Ishikawa (cell line): ENCODE data around the gene MCOLN3.

Experiments
- CEBPB ChIP-seq: IDR thresholded peaks from 2 replicates; pipeline ENCODE4 v1.6.1; 2012
- CREB1 ChIP-seq: IDR thresholded peaks from 2 replicates; pipeline ENCODE4 v1.6.1; 2012; ENCODE audit warnings: low read depth
- EGR1 ChIP-seq: IDR thresholded peaks from 2 replicates; pipeline ENCODE4 v1.6.1; 2012
- EP300 ChIP-seq: IDR thresholded peaks from 2 replicates; pipeline ENCODE4 v1.6.1; 2012; ENCODE audit warnings: borderline replicate concordance
- FOXM1 ChIP-seq: IDR thresholded peaks from 2 replicates; pipeline ENCODE4 v1.6.1; 2012; ENCODE audit warnings: low read depth, borderline replicate concordance
- NFIC ChIP-seq: IDR thresholded peaks from 2 replicates; pipeline ENCODE4 v1.6.1; 2012
- RAD21 ChIP-seq: IDR thresholded peaks from 2 replicates; pipeline ENCODE4 v1.6.1; 2012; ENCODE audit warnings: low read depth
- TAF1 ChIP-seq: IDR thresholded peaks from 2 replicates; pipeline ENCODE4 v1.6.1; 2012; ENCODE audit warnings: low read depth, mild to moderate bottlenecking
- TCF12 ChIP-seq: IDR thresholded peaks from 2 replicates; pipeline ENCODE4 v1.6.1; 2012; ENCODE audit warnings: low read depth
- TEAD4 ChIP-seq: IDR thresholded peaks from 2 replicates; pipeline ENCODE4 v1.6.1; 2012
- YY1 ChIP-seq: IDR thresholded peaks from 2 replicates; pipeline ENCODE4 v1.6.1; 2012; ENCODE audit warnings: low read depth
- ZBTB7A ChIP-seq: IDR thresholded peaks from 2 replicates; pipeline ENCODE4 v1.6.1; 2012; ENCODE audit warnings: low read depth
- TF ChIP-seq, protein P1 (sequence below): IDR thresholded peaks from 2 replicates; pipeline ENCODE4 v1.6.1; 2012
- TF ChIP-seq, protein P2 (sequence below): IDR thresholded peaks from 2 replicates; pipeline ENCODE4 v1.6.1; 2012
- TF ChIP-seq, protein P3 (sequence below): IDR thresholded peaks from 2 replicates; pipeline ENCODE4 v1.6.1; 2012; ENCODE audit warnings: low read depth, mild to moderate bottlenecking

MCOLN3 gene

DNA sequence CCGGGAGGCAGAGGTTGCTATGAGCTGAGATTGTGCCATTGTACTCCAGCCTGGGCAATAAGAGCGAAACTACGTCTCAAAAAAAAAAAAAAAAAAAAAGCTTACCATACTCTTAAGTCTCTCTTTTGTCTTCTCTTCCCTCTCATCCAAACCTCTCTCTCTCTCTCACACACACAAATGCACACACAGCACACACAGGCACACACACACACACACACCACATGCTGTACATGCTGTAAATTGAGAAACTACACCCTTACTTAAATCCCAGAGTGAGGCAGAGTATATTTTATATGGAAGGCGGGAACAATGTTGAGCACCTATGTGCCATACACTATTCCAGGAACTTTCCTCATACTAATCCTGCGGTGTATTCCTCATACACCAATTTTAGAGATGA lies 6.5 kb downstream of the MCOLN3 start:
- TF ChIP-seq RAD21 (no peak), CEBPB (no peak), TCF12 (no peak), TEAD4 (no peak), EGR1 (no peak), EP300 (no peak), FOXM1 (no peak), YY1 (no peak), ZBTB7A (no peak), NFIC (no peak), TAF1 (no peak), CREB1 (no peak)
- TF ChIP-seq, protein P1, sequence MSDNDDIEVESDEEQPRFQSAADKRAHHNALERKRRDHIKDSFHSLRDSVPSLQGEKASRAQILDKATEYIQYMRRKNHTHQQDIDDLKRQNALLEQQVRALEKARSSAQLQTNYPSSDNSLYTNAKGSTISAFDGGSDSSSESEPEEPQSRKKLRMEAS = no peak
- TF ChIP-seq, protein P2, sequence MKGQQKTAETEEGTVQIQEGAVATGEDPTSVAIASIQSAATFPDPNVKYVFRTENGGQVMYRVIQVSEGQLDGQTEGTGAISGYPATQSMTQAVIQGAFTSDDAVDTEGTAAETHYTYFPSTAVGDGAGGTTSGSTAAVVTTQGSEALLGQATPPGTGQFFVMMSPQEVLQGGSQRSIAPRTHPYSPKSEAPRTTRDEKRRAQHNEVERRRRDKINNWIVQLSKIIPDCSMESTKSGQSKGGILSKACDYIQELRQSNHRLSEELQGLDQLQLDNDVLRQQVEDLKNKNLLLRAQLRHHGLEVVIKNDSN = no peak
- TF ChIP-seq, protein P3, sequence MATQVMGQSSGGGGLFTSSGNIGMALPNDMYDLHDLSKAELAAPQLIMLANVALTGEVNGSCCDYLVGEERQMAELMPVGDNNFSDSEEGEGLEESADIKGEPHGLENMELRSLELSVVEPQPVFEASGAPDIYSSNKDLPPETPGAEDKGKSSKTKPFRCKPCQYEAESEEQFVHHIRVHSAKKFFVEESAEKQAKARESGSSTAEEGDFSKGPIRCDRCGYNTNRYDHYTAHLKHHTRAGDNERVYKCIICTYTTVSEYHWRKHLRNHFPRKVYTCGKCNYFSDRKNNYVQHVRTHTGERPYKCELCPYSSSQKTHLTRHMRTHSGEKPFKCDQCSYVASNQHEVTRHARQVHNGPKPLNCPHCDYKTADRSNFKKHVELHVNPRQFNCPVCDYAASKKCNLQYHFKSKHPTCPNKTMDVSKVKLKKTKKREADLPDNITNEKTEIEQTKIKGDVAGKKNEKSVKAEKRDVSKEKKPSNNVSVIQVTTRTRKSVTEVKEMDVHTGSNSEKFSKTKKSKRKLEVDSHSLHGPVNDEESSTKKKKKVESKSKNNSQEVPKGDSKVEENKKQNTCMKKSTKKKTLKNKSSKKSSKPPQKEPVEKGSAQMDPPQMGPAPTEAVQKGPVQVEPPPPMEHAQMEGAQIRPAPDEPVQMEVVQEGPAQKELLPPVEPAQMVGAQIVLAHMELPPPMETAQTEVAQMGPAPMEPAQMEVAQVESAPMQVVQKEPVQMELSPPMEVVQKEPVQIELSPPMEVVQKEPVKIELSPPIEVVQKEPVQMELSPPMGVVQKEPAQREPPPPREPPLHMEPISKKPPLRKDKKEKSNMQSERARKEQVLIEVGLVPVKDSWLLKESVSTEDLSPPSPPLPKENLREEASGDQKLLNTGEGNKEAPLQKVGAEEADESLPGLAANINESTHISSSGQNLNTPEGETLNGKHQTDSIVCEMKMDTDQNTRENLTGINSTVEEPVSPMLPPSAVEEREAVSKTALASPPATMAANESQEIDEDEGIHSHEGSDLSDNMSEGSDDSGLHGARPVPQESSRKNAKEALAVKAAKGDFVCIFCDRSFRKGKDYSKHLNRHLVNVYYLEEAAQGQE = no peak

DNA sequence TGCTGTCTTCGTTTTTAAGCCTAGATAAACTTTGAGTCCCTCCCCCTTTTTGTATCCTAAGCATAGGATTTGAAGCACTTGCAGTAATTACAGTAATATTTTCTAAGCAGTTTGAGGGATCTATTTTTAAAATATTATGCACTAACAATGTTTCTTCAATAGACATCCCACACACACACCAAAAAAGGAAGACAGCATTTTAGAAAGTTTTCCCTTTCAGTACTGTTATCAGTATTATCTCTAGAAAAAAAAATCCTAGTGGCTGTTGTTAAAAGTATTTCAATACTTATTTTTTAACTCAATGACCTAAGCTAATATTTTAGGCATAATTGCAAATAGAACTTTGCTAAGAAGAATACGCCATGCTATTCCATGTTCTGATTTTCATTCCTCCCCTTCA lies 15.1 kb downstream of the MCOLN3 start:
- TF ChIP-seq EGR1 (no peak), NFIC (no peak), TAF1 (no peak), EP300 (no peak), RAD21 (no peak), YY1 (no peak), CEBPB (no peak), TCF12 (no peak), CREB1 (no peak), FOXM1 (no peak), TEAD4 (no peak), ZBTB7A (no peak)
- TF ChIP-seq, protein P3 = no peak
- TF ChIP-seq, protein P2 = no peak
- TF ChIP-seq, protein P1 = no peak

DNA sequence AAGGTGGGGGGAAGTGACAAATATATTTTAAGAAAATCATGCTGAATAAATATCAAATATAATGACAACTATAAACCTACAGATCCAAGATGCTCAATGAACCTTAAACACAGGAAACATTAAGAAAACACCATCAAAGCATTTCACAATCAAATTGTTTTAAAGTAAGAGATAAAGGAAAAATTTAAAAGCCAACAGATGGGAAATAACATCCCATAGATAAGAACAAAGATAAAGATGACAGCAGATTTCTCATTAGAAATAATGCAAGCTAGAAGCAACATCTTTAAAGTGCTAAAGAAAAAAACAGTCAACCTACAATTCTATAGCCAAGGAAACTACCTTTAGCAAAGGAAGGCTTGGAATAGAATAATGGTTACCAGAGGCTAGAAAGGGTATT lies 17.8 kb downstream of the MCOLN3 start:
- TF ChIP-seq CEBPB (no peak), YY1 (no peak), EGR1 (no peak), TAF1 (no peak), CREB1 (no peak), RAD21 (no peak), FOXM1 (no peak), NFIC (no peak), ZBTB7A (no peak), TCF12 (no peak), TEAD4 (no peak), EP300 (no peak)
- TF ChIP-seq, protein P1 = no peak
- TF ChIP-seq, protein P2 = no peak
- TF ChIP-seq, protein P3 = no peak

DNA sequence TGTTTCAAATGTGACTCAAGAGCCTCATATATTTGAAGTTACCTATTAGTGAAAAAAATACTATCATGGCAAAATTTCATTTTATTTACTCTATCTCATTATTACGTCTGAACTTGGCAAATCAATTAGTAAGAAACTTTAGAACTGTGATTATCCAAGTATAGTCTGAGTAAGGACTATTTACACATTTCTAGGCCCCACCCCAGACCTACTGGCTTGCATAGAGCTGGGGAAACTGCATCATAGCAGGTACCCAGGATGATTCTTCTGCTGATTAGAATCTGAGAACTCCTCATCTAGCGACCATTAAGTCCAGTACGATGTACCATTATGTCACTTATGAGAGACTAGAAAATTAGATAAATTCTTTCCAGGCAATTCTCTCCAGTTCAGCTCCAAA lies 20.1 kb downstream of the MCOLN3 start:
- TF ChIP-seq, protein P3 = no peak
- no peak for TF ChIP-seq TEAD4
- TF ChIP-seq EP300 = no peak
- TF ChIP-seq RAD21 = no peak
- no peak for TF ChIP-seq NFIC
- no peak for TF ChIP-seq TCF12
